HG03460 (cell line): ENCODE results near the gene LMAN2.
"Not testable (repeated sequence)": the region's sequence is repeated elsewhere in the genome, so short reads cannot be mapped to it uniquely, and the experiment has no call there.

Experiments used
- ATAC-seq: cut with Tn5 transposase; IDR thresholded peaks from one replicate; pipeline ENCODE4 v1.9.1; 2021; ENCODE audit not compliant: unreplicated experiment

Gene LMAN2

DNA sequence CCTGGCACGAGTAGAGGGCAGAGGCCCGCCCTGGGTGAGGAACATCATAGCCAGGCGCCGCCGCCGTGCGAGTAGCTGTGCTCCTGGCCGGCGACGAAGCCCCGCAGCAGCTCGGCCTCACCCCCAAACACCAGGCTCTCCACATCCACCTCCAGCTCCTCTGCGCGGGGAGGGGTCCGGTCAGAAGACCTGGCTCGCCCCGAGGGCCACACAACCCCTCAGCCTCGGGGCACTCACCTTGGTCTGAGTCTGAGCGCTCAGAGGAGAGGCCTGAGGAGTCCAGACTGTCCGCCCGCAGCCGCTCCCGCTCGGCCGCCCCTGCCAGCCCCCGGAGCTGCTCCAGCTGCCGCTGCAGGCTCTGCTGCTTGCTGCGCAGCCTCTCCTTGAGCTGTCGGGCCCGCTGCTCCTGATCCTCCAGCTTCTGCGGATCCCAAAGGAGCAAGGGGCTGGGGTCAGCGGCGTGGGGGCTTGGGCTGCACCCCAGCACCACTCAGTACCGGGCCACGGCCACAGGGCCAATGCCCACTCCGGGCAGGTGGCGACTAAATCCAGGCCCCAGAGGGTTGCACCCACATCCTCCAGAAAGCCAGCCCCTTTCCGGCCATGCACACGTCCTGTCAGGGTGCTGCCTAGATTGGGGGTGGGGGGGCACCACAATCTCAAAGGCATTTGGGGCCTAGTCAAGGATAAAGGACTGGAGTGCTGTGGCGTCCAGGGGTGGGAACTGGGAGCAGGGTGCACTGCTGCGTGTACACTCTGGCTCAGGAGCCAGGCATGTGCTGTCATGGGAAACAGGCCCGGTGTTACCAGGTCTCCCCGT, 43.7 kb downstream of the LMAN2 start:
- ATAC-seq = no peak

DNA sequence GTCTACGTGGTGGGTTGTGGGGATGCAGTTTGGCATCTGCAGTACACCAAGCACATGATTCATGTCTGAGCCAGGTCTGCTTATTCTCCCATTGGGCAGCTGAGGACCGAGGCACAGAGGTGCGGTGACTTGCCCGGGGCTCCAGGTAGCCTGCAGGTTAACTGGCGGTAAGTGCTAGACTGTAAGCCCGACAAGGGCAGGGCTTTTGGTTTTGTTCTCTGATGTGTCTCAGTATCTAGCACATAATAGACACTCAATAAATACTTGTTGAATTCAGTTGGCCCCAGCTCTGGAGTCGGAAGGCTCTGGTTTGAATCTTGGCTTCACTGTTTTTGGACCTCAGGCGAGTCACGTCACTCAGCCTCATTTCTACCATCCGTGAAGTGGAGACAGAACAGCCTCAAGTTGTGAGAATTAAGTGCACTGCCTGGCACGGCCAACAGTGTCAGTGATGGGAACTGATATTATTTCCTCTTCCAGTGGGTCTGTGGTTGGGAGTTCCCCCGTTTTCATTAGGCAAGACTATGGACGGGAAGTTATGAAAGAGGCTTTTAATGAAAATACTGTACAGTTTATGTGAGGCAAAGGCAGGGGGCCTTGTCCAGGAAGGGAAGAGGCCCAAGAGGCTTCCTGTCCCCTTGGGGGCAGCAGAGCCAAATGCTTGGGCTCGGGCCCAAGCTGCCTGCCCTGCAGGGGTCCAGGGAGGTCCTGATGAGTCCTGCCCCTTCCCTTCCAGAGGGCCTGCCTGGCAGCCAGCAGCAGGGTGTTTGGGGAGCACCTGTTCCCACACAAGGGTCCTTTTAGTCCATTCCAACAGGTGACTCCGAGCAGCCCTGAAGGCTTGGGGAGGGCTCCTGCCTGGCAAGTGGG, 44.6 kb downstream of the LMAN2 start:
- ATAC-seq = no peak

DNA sequence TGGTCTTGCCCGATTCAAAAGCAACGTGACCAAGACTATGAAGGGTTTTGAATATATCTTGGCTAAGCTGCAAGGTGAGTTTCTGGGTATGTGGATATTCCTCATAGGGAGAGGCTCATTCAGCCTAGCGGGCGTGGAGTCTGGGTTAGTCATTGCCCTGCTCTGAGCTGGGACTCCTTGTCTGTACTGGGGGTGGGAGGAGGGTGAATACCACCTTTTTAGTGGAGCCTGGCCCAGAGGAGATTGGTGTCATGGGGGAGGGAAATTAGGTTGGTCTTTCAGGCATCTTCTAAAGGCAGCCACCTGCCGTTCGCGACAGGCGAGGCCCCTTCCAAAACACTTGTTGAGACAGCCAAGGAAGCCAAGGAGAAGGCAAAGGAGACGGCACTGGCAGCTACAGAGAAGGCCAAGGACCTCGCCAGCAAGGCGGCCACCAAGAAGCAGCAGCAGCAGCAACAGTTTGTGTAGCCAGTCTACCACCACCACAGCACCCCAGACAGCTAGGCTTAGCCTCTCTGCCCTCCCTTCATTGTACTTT, 45.3 kb downstream of the LMAN2 start:
- ATAC-seq = not testable (repeated sequence)

DNA sequence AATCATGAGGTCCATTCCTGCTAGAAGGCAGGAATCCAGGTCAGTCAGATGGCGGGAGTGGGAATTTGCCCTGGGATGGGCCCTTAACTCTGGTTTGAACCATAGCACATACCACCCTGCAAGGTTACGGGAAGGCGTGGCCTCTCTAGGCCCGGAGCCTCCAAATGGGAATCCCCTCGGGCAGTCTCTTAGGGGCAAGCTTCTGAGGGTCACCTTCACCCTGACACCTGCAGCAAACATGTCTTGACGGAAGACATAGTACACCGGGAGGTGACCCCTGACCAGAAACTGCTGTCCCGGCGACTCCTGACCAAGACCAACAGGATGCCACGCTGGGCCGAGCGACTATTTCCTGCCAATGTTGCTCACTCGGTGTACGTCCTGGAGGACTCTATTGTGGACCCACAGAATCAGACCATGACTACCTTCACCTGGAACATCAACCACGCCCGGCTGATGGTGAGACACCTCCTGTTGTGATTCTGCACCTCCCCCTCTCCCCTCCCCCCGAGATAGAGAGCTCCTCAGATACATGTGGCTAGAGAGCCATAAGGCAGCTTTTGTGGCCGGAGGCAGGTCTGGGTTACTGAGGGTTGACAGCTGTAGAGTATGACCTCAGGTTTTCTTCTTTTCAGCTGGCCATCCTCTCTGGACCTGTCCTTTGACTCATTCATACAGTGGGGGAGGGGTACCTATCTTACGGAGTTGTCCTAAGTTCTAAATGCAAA, 46.9 kb downstream of the LMAN2 start:
- ATAC-seq = no peak

DNA sequence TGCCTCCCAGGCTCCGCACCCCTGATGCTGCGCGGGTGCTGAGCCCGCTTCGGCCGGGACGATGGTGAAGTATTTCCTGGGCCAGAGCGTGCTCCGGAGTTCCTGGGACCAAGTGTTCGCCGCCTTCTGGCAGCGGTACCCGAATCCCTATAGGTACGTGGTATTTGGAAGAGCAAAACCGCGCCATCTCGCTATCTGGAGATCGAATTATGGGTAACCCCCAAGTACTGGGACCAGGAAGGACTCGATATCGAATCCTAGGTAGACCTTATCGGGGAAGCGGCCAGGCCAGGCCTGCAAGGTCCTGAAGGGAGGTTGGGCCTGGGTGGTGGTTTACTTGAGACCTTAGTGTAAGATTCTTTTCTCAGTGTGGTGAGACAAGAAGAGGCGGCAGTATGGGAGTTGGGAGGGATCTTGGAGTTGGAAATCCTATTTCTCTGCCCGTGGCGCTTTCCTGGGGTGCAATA, 47.5 kb downstream of the LMAN2 start:
- ATAC-seq = no peak

DNA sequence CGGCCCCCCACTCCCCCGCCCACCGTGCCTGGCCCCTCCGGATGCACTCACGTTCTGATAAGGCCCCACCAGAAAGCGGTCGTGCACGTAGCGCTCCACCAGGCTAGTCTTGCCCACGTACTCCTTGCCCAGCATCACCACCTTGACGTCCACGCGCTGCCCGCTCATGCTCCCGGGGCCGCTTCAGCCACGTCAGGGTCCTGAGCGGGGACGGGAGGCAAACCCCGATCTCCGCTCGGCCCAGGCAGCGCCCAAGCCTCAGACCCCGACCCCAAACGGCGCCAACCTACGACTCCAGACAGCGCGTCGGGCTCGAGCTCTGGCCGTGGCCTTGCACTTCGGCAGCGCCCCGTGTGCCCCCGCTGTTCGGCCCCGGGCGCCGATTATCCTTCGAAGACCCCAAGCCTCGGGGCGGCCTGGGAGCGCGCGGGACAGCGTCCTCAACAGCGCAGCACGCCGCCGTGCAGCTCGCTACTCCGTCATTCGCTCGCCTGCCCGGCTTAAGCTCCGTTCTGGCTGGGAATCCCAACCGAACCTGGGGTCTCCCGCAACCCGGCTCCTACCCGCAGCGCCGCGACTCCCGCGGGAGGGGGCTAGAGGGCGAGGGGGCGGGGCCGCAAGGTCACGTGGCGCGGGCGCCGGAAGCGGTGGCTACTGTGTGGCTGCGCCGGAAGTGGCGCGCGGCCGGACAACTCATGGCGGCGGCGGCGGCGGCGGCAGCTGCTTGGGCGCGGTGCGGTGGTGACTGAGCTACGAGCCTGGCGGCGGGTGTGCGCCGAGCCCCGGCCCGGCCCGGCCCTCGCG, 48.1 kb downstream of the LMAN2 start, which contains the start of the genes PRELID1 and RAB24:
Gene PRELID1, plus strand, starts transcription at position 679 of the 804 bp plus-strand sequence. CDS start 187 bp downstream, outside the sequence.
Gene RAB24, minus strand, starts transcription at position 599 of the 804 bp plus-strand sequence. Its CDS starts 431 bp downstream, at position 168.
- peak; percentile 55 for ATAC-seq

DNA sequence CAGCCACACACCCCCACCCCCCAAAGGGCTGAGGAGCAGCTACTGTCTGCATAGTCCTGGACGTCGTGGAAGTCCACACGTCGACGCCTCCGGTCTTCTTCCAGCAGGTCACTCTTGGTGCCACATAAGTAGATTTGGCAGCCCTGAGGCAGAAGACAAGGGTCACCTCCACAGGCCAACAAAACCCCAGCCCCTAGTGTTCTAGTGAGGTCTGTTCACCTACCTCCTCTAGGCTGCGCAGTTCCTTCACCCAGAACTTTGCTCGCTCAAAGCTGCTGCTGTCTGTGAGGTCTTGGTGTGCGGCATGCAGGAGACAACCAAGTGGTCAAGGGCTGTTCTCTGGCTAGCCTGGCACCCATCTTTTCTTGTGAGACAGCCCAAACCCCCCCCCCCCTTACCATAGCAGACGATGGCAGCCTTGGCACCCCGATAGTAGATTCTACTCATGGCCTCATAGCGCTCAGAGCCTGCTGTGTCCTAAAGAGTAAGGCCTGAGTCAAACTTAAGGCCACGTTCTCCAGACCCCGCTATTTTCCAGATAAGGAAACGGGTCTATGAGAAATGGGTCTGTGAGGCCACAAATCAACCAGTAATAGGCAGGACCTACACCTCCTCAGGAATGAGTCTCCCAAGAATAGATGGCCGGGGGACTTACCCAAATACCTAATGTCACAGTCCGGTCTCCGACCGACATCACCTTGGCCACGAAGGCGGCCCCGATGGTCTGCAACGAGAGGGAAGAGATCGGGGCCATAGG, 48.9 kb downstream of the LMAN2 start:
- ATAC-seq = no peak

DNA sequence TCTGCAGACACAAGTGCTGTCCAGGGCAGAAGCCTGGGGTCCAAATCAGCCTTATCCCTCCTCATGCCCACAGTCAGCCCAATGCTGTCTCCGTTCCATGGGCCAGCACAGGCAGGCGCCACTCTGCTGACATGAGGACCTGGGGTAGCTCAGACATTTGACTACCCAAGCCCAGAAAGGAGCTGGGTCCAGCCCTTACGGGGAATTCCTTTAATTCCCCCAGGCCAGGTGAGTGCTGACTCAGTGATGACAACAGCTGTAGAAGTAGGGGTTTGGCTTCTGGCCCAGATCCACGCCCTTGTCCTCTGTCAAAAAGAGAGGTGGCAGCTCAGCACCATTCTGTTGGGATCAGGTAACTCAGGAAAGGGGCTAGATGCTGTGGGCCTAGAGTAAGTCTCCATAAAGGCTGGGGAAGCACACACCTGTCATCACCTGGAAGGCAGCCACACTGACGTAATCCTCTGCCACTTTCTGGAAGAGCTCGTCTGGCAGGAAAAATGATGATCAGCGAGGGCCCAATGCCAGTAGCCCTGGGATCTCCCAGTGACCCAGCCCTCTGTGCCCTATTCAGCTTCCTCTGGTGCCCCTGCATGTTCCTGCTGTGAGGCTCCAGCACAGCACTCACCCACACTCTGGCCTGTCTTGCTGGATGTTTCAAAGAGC, 49.8 kb downstream of the LMAN2 start:
- no peak for ATAC-seq

DNA sequence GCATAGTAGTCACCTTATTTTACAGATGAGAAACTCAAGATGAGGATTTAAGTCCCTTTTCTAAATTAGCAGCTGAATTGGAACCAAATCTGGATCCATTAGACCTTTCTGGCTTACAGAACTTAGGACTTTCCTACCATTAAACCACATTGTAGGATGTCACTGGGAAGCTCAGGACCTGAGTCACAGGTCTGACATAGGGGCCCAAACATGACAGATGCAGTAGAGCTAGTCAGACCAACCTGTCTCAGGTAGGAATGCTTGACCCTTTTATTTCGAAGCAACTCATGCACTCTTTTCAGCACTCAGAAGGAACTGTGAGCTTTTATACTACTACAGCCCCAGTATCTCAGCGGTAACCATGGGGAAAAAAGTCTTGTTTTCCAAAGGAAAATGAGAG, 50.5 kb downstream of the LMAN2 start:
- no peak for ATAC-seq

DNA sequence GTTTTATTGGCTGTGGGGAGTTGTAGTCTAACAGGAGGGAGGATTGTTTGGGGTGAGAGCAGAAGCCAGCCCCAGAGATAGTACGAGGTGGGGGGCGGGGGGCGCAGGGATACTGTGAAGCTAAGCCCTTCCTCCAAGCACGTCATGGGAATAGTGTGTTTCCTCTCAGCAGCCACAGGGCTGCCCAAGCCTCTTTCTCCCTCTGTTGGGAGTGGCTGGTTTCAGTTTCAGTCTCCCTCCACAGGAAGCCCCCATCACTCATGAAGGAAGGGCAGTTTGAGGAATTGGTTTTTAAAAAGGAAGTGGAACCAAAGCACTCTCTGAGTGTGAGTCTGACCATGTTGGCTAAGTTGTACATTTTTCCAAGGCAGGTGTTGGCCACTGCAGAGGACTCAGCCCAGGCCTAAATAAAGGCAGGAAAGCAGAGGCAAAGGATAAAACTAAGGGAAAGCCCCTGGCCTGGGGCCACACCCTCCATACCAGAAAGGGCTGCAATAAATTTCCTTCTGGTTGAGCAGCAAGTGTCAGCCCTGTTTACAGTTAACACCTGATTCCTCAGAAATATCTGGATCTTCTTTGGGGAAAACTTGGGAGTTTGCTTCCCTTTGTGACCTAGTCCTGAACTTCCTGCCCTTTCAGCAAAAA, 51.1 kb downstream of the LMAN2 start:
- ATAC-seq = peak; percentile 40

DNA sequence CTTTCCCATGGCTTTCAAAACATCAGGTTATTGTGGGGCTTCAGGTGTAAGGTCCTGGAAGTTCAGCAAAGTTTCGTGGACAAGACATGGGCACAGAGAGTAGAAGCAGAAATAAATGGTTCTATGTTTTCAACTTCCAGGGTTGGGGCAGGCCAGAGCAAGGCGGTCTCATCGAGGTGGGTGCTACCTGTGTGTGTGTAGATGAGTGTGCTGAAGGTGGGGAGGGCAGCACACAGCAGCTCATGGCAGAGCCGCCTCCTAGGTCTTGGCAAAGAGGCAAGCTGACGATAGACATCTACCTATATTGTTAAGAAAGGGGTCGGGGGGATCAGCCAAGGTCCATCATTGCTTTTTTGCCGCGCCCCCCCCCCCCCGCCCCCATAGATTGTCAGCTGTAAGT, 51.8 kb downstream of the LMAN2 start:
- ATAC-seq = no peak

DNA sequence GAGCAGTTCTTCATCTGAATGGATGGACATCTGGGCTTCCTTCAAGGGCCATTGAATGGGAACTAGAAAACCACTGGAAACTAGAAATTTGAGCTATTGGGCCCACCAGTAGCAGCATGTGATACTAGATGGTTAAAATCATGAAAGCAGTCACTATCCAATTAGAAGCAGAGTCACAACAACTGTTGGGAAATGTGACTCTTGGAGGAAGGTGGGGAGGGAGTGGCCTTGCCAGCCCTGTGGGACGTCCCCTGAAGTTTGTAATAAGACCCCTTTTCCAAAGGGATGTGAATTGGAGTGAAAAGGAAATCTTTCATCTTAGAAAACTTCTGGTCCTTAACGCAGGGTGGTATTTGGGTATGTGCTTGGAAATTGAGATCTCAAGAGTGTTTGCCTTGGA, 53.5 kb downstream of the LMAN2 start:
- no peak for ATAC-seq

DNA sequence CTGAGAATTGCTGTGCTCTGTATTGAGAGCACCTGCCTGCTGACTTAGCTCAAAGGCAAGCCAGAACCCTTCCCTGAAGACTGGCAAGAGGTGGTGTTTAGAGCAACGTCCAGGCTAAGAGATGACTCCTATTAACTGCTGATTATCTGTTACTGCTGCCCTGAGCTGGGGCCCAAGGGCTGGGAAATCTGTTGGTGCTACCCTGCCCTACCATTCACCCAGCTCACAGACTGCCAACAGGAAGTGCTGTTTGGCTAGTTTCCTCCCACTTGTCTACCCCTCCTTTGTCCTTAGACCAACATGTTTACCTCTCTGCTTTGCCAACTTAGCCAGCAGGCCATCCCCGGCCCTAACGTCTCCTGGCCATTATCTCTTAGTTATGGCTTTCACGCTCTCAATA, 54.9 kb downstream of the LMAN2 start:
- ATAC-seq = no peak

DNA sequence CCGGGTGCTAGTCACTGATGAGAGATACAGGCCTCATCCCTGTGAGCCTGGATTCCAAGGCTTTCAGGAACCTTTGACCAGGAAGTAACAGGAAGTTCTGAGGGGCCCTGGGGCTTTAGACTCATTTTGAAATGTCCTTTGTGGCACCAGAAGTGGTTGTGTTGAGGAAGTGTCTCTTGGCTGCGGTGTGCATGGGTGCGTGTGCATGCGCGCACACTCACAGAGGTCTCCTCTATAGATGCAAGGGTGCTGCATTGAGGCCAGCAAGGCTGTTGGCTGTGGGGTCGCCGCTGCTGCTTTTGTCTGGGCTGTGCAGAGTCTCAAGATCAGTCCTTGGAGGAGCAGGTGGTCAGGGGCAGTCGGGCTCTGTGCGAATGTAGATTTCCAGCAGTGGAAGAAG, 55.5 kb downstream of the LMAN2 start:
- no peak for ATAC-seq

DNA sequence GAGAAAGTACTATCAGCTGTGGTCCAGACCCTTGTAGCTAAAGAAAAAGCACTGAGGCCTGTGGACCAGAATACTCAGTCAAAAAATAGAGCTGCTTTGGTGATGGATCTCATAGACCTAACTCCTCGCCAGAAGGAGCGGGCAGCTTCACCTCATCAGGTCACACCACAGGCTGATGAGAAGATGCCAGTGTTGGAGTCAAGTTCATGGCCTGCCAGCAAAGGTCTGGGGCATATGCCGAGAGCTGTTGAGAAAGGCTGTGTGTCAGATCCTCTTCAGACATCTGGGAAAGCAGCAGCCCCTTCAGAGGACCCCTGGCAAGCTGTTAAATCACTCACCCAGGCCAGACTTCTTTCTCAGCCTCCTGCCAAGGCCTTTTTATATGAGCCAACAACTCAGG, 56.8 kb downstream of the LMAN2 start:
- ATAC-seq = no peak

DNA sequence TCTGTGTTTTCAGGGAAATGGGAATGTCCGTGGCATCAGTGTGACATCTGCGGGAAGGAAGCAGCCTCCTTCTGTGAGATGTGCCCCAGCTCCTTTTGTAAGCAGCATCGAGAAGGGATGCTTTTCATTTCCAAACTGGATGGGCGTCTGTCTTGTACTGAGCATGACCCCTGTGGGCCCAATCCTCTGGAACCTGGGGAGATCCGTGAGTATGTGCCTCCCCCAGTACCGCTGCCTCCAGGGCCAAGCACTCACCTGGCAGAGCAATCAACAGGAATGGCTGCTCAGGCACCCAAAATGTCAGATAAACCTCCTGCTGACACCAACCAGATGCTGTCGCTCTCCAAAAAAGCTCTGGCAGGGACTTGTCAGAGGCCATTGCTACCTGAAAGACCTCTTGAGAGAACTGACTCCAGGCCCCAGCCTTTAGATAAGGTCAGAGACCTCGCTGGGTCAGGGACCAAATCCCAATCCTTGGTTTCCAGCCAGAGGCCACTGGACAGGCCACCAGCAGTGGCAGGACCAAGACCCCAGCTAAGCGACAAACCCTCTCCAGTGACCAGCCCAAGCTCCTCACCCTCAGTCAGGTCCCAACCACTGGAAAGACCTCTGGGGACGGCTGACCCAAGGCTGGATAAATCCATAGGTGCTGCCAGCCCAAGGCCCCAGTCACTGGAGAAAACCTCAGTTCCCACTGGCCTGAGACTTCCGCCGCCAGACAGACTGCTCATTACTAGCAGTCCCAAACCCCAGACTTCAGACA, 57.5 kb downstream of the LMAN2 start:
- ATAC-seq = no peak

DNA sequence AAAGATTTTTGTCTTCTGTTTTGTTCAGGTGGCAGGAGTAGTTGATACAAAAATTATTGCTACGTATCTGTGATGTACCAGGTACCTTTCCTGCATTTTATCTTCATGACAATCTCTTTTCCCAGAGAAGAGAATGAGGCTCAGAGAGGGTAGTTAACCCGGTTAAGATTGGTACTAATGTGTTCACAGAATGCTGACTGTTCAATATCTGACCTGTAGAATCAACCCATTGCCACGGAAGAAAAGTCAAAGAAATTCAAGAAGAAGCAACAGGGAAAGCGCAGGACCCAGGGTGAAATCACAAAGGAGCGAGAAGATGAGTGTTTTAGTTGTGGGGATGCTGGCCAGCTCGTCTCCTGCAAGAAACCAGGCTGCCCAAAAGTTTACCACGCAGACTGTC, 59.7 kb downstream of the LMAN2 start:
- no peak for ATAC-seq
